ENCODE measurements around the gene ELOVL6.

DNA sequence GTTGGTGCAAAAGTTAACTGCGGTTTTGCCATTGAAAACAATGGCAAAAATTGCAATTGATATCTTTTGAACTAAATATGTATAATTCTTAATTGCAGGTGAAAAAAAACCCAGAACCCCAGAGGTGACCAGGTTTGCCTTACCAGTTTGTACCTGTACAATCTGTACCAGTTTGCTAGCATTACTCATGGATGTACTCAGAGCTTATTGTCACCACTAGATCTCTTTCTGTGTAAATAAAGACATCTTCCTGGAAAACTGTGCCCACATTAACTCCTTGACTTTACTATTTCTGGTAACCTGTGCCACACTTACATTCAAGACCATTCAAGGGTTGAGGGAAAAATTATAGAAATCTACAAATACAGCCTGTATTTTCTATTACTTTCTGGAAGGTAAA lies 139.7 kb downstream of the ELOVL6 start:
- TF ChIP-seq, protein P1, sequence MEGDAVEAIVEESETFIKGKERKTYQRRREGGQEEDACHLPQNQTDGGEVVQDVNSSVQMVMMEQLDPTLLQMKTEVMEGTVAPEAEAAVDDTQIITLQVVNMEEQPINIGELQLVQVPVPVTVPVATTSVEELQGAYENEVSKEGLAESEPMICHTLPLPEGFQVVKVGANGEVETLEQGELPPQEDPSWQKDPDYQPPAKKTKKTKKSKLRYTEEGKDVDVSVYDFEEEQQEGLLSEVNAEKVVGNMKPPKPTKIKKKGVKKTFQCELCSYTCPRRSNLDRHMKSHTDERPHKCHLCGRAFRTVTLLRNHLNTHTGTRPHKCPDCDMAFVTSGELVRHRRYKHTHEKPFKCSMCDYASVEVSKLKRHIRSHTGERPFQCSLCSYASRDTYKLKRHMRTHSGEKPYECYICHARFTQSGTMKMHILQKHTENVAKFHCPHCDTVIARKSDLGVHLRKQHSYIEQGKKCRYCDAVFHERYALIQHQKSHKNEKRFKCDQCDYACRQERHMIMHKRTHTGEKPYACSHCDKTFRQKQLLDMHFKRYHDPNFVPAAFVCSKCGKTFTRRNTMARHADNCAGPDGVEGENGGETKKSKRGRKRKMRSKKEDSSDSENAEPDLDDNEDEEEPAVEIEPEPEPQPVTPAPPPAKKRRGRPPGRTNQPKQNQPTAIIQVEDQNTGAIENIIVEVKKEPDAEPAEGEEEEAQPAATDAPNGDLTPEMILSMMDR (IDR thresholded peaks at IDR 0.05; ENCODE audit: poor library complexity, severe bottlenecking) = no peak
- TF ChIP-seq RAD21 (conservative IDR thresholded peaks at IDR 0.05) (no peak), POLR2AphosphoS5 (IDR thresholded peaks at IDR 0.05) (no peak), EZH2 (IDR thresholded peaks at IDR 0.05; ENCODE audit: borderline replicate concordance, insufficient read depth, low read length, poor library complexity, severe bottlenecking) (no peak), TAF1 (IDR thresholded peaks at IDR 0.05; ENCODE audit: low read depth) (no peak), MXI1 (conservative IDR thresholded peaks at IDR 0.05; ENCODE audit: poor library complexity, severe bottlenecking) (no peak), EP300 (conservative IDR thresholded peaks at IDR 0.05; ENCODE audit: poor library complexity, severe bottlenecking) (no peak), SMC3 (conservative IDR thresholded peaks at IDR 0.05; ENCODE audit: poor library complexity) (no peak)
- TF ChIP-seq, protein P2, sequence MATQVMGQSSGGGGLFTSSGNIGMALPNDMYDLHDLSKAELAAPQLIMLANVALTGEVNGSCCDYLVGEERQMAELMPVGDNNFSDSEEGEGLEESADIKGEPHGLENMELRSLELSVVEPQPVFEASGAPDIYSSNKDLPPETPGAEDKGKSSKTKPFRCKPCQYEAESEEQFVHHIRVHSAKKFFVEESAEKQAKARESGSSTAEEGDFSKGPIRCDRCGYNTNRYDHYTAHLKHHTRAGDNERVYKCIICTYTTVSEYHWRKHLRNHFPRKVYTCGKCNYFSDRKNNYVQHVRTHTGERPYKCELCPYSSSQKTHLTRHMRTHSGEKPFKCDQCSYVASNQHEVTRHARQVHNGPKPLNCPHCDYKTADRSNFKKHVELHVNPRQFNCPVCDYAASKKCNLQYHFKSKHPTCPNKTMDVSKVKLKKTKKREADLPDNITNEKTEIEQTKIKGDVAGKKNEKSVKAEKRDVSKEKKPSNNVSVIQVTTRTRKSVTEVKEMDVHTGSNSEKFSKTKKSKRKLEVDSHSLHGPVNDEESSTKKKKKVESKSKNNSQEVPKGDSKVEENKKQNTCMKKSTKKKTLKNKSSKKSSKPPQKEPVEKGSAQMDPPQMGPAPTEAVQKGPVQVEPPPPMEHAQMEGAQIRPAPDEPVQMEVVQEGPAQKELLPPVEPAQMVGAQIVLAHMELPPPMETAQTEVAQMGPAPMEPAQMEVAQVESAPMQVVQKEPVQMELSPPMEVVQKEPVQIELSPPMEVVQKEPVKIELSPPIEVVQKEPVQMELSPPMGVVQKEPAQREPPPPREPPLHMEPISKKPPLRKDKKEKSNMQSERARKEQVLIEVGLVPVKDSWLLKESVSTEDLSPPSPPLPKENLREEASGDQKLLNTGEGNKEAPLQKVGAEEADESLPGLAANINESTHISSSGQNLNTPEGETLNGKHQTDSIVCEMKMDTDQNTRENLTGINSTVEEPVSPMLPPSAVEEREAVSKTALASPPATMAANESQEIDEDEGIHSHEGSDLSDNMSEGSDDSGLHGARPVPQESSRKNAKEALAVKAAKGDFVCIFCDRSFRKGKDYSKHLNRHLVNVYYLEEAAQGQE (IDR thresholded peaks at IDR 0.05; ENCODE audit: borderline replicate concordance) = no peak
